Measurements from ENCODE around the gene AKIRIN2. TPM values are rescaled to one million over a fixed set of nuclear protein-coding genes. Genes with fewer than 3 reads are reported as not detected.

The AKIRIN2 gene
- total and polyA plus RNA-seq, 2 donors (not counting 1 experiment from before 2014, with no cell fraction given) = 82.2 to 108 TPM

GRCh38 chr6:87699576-87699975 lies 2.5 kb downstream of the AKIRIN2 start:
- H3K9me3 ChIP-seq (ENCODE audit: control extremely low read depth in 1 of 3, control insufficient read depth in 2 of 3, insufficient read depth in 1 of 3, low read length in 2 of 3) = no peaks in the 10 kb centered on the region
- intact Hi-C loops (cut with micrococcal nuclease) = loop anchor here (2.0 kb wide), 1 partner anchor 15 kb away; no protein-coding TSS in a partner anchor
- peak overlapping the region; percentile 82 for H3K9ac ChIP-seq (ENCODE audit: low read length)
- peak overlapping the region; percentile 10 for H3K27ac Mint-ChIP-seq
- peak overlapping the region; percentile 78 for H3K4me2 ChIP-seq (replicated peaks; ENCODE audit: low read depth, low read length, poor library complexity, severe bottlenecking)
- H3K4me1 Mint-ChIP-seq = peaks cover 56% of the 10 kb centered on the region
- no peak for TF ChIP-seq EZH2 (IDR thresholded peaks at IDR 0.05; ENCODE audit: borderline replicate concordance, insufficient read depth, low read depth, low read length, poor library complexity, severe bottlenecking)
- TF ChIP-seq CTCF (IDR thresholded peaks at IDR 0.05) = no peak
- ChIA-PET CTCF (interaction anchor here (1.0 to 1.2 kb wide), 2 partner anchors 57 to 58 kb away, joined by 3 read pairs; no protein-coding TSS in a partner anchor), POLR2A (interaction anchor here (0.5 to 0.6 kb wide), 2 partner anchors 537 to 839 kb away, joined by 3 read pairs; no protein-coding TSS in a partner anchor)
- peak overlapping the region; percentile 12 to 100 (median 90) for H3K4me3 ChIP-seq (ENCODE audit: control extremely low read depth in 1 of 5, extremely low read depth in 1 of 5, insufficient read depth in 1 of 5, low read depth in 2 of 5, low read length in 4 of 5)
- no peaks in the 10 kb centered on the region for H3K9me3 Mint-ChIP-seq (ENCODE audit: insufficient read depth)
- peaks cover 47% of the 10 kb centered on the region for H4K20me1 ChIP-seq (ENCODE audit: control insufficient read depth, insufficient read depth, low read length, poor library complexity, severe bottlenecking)
- no peaks in the 10 kb centered on the region for H3K27me3 Mint-ChIP-seq
- DNase-seq = no peak
- no peaks in the 10 kb centered on the region for H3K36me3 ChIP-seq (replicated peaks in 1 of 2; ENCODE audit: control extremely low read depth in 1 of 2, control insufficient read depth in 1 of 2, extremely low read depth in 1 of 2, insufficient read depth in 2 of 2, low read length in 1 of 2)
- H3K4me1 ChIP-seq (ENCODE audit: control insufficient read depth in 2 of 2, insufficient read depth in 2 of 2, low read length in 2 of 2) = peaks cover 26 to 46% of the 10 kb centered on the region in 2 donors
- ATAC-seq (ENCODE audit: low read depth) = no peak
- peak overlapping the region; percentile 97 for H3K4me3 Mint-ChIP-seq
- peak overlapping the region; percentile 96 to 98 for H3K27ac ChIP-seq (ENCODE audit: low read length in 2 of 2)
- no peaks in the 10 kb centered on the region for H3K27me3 ChIP-seq (replicated peaks in 1 of 4; ENCODE audit: control extremely low read depth in 1 of 4, control insufficient read depth in 3 of 4, insufficient read depth in 4 of 4, low read length in 3 of 4)
- no CpG with 5 or more reads among the region's 4 CpGs for WGBS (ENCODE audit: insufficient coverage)
- H3K79me2 ChIP-seq (ENCODE audit: control insufficient read depth, insufficient read depth, low read length) = peaks cover 82% of the 10 kb centered on the region
- no peak overlapping the region for H2AFZ ChIP-seq (ENCODE audit: insufficient read depth, low read depth, low read length, poor library complexity, severe bottlenecking)

DNA sequence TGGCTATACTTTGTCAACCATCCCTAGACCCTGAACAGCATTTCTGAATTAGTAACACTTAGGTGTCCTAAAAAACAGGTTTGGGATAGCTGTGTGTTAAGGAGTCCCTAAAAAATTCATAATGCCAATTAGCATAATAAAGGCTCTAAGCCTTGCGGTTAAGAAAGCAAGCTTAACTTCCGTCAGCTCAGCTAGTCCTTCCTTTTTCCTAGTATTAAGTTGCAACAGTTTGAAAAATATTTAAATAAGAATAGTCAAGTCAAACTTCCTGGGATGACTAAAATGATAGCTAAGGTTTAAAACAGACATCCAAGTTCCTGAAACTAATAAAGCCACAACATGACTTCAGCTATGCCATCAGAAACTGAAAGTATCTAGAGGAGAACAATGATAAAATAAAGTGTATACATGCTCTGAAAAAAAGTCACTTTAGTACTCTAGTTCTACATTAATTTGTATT lies 3.5 kb downstream of the AKIRIN2 start:
- peak overlapping the region; percentile 96 to 98 for H3K27ac ChIP-seq (ENCODE audit: low read length in 2 of 2)
- TF ChIP-seq EZH2 (IDR thresholded peaks at IDR 0.05; ENCODE audit: borderline replicate concordance, insufficient read depth, low read depth, low read length, poor library complexity, severe bottlenecking) = no peak
- no peak for TF ChIP-seq CTCF (IDR thresholded peaks at IDR 0.05)
- no CpG with 5 or more reads among the region's 2 CpGs for WGBS (ENCODE audit: insufficient coverage)
- intact Hi-C loops (cut with micrococcal nuclease) = loop anchor here (2.0 kb wide), 1 partner anchor 14 kb away; no protein-coding TSS in a partner anchor
- ChIA-PET CTCF (interaction anchor here (0.7 to 1.3 kb wide), 8 partner anchors 13 to 1674 kb away, joined by 3 to 6 read pairs (median 3); no protein-coding TSS in a partner anchor), POLR2A (interaction anchor here (0.5 kb wide), 1 partner anchor 11 kb away, joined by 6 read pairs; no protein-coding TSS in a partner anchor)
- H3K36me3 ChIP-seq (replicated peaks in 1 of 2; ENCODE audit: control extremely low read depth in 1 of 2, control insufficient read depth in 1 of 2, extremely low read depth in 1 of 2, insufficient read depth in 2 of 2, low read length in 1 of 2) = no peaks in the 10 kb centered on the region
- Mint-ChIP-seq H3K4me3 (peak overlapping the region; percentile 97), H3K4me1 (peaks cover 66% of the 10 kb centered on the region), H3K27ac (peak overlapping the region; percentile 23), H3K9me3 (ENCODE audit: insufficient read depth) (no peaks in the 10 kb centered on the region), H3K27me3 (no peaks in the 10 kb centered on the region)
- peaks cover 26 to 56% of the 10 kb centered on the region in 2 donors for H3K4me1 ChIP-seq (ENCODE audit: control insufficient read depth in 2 of 2, insufficient read depth in 2 of 2, low read length in 2 of 2)
- H3K9me3 ChIP-seq (ENCODE audit: control extremely low read depth in 1 of 3, control insufficient read depth in 2 of 3, insufficient read depth in 1 of 3, low read length in 2 of 3) = no peaks in the 10 kb centered on the region
- no peaks in the 10 kb centered on the region for H3K27me3 ChIP-seq (replicated peaks in 1 of 4; ENCODE audit: control extremely low read depth in 1 of 4, control insufficient read depth in 3 of 4, insufficient read depth in 4 of 4, low read length in 3 of 4)
- no peak overlapping the region for H2AFZ ChIP-seq (ENCODE audit: insufficient read depth, low read depth, low read length, poor library complexity, severe bottlenecking)
- peak; percentile 54 for DNase-seq
- H3K4me3 ChIP-seq (ENCODE audit: control extremely low read depth in 1 of 5, extremely low read depth in 1 of 5, insufficient read depth in 1 of 5, low read depth in 2 of 5, low read length in 4 of 5) = peak overlapping the region in 4 of 5 experiments; percentile 42 to 100 (median 91)
- H3K4me2 ChIP-seq (replicated peaks; ENCODE audit: low read depth, low read length, poor library complexity, severe bottlenecking) = peak overlapping the region; percentile 78
- H3K9ac ChIP-seq (ENCODE audit: low read length) = peak overlapping the region; percentile 82
- no peak for ATAC-seq (ENCODE audit: low read depth)
- H3K79me2 ChIP-seq (ENCODE audit: control insufficient read depth, insufficient read depth, low read length) = peaks cover 92% of the 10 kb centered on the region
- peaks cover 54% of the 10 kb centered on the region for H4K20me1 ChIP-seq (ENCODE audit: control insufficient read depth, insufficient read depth, low read length, poor library complexity, severe bottlenecking)
